ENCODE measurements around the gene KLHL40. TPM values are rescaled to one million over a fixed set of nuclear protein-coding genes. Genes with fewer than 3 reads are reported as not detected.

Gene KLHL40
- total and polyA plus RNA-seq, 8 donors: 0.12 TPM; not detected in 7

GRCh38 chr3:42651248-42652091 is 33.9 kb upstream of the KLHL40 start:
- no peak for FAIRE-seq
- H3K27me3 ChIP-seq: no peaks in the 10 kb centered on the region
- peak overlapping the region in 1 of 4 donors; percentile 22 for H3K27ac ChIP-seq

GRCh38 chr3:42652251-42652610 is 33.1 kb upstream of the KLHL40 start:
- Histone ChIP-seq H3K4me1 (peaks cover 0 to 18% (median 6%) of the 10 kb centered on the region in 3 donors), H3K9me3 (no peaks in the 10 kb centered on the region), H3K27ac (peak overlapping the region; percentile 22 to 70 (median 52)), H3K4me3 (peak overlapping the region in 2 of 4 donors; percentile 76 to 84), H3K27me3 (no peaks in the 10 kb centered on the region), H3K36me3 (peaks cover 0 to 7% (median 6%) of the 10 kb centered on the region in 3 donors)
- DNase-seq (peak in 1 of 6 donors; percentile 49), ATAC-seq (no peak), FAIRE-seq (no peak)
- 65 to 79% methylated on average over 1 of the region's 1 CpG for WGBS, 2 donors
- intact Hi-C loops (cut with DNase I): no loop called here
- TF ChIP-seq CTCF (IDR thresholded peaks at IDR 0.05): no peak

More at GRCh38 chr3:42651248-42652091, 33.9 kb upstream of the KLHL40 start:
- H3K4me3 ChIP-seq: no peak overlapping the region
- intact Hi-C loops (cut with DNase I): no loop called here
- H3K9me3 ChIP-seq: no peaks in the 10 kb centered on the region
- TF ChIP-seq CTCF (IDR thresholded peaks at IDR 0.05): no peak
- ATAC-seq (no peak), DNase-seq (no peak)
- H3K36me3 ChIP-seq: peaks cover 0 to 7% (median 6%) of the 10 kb centered on the region in 3 donors
- WGBS, 2 donors: 85 to 91% methylated on average over 9 of the region's 9 CpGs
- peaks cover 0 to 18% (median 6%) of the 10 kb centered on the region in 3 donors for H3K4me1 ChIP-seq

- Histone ChIP-seq H3K9me3 (no peaks in the 10 kb centered on the region), H3K27me3 (no peaks in the 10 kb centered on the region), H3K4me3 (peak overlapping the region in 3 of 4 donors; percentile 59 to 84 (median 76)), H3K4me1 (peaks cover 0 to 18% (median 6%) of the 10 kb centered on the region in 3 donors), H3K36me3 (peaks cover 0 to 6% (median 2%) of the 10 kb centered on the region in 3 donors), H3K27ac (peak overlapping the region; percentile 22 to 70 (median 52))
- intact Hi-C loops (cut with DNase I): no loop called here
- TF ChIP-seq CTCF (IDR thresholded peaks at IDR 0.05): no peak
- DNase-seq: peak; percentile 44 to 76 (median 67)
- FAIRE-seq: no peak
- WGBS, 2 donors: 34 to 38% methylated on average over 7 of the region's 7 CpGs
- peak; percentile 32 to 81 (median 59) for ATAC-seq
These were observed 32.6 kb upstream of the KLHL40 start for GRCh38 chr3:42652611-42653302.

GRCh38 chr3:42653303-42653559 is 32.1 kb upstream of the KLHL40 start:
- Histone ChIP-seq H3K9me3 (no peaks in the 10 kb centered on the region), H3K27ac (peak overlapping the region in 3 of 4 donors; percentile 51 to 70 (median 57)), H3K4me1 (peaks cover 0 to 18% (median 6%) of the 10 kb centered on the region in 3 donors), H3K27me3 (no peaks in the 10 kb centered on the region), H3K36me3 (peaks cover 0 to 6% (median 0%) of the 10 kb centered on the region in 3 donors), H3K4me3 (peak overlapping the region; percentile 59 to 84 (median 76))
- DNase-seq: no peak
- peak in 2 of 4 donors; percentile 6 to 15 for ATAC-seq
- no peak for TF ChIP-seq CTCF (IDR thresholded peaks at IDR 0.05)
- intact Hi-C loops (cut with DNase I): no loop called here
- 26 to 27% methylated on average over 3 of the region's 3 CpGs for WGBS, 2 donors
- FAIRE-seq: no peak

Measured in pancreas (tissue), 10 donors.